OCI-LY7 (cell line): ENCODE data around the gene SLC48A1. TPM values are rescaled to one million over a fixed set of nuclear protein-coding genes. Genes with fewer than 3 reads are reported as not detected.

ENCODE experiments used
- BruUV-seq: library from RNA; stranded (reverse); fragments of 400-500 nt; replicated peaks from 2 replicates; lab custom pipeline; 2021; lab: Mats Ljungman, UMichigan
- CTCF ChIA-PET: fragments of 300-600 bp; sonication (Branson Sonifier 250); formaldehyde crosslinking; loops from one replicate; lab custom pipeline; 2022; ENCODE audit warnings: antibody characterized with exemption; ENCODE audit not compliant: unreplicated experiment; lab: Charles Lee
- POLR2A ChIA-PET: fragments of 300-600 bp; sonication (Branson Sonifier 250); formaldehyde crosslinking; loops from one replicate; lab custom pipeline; 2022; ENCODE audit warnings: antibody characterized with exemption; lab: Charles Lee
- DNase-seq: peaks from one replicate; pipeline ENCODE4 v3.0.0-alpha.2; 2015; ENCODE audit warnings: low spot score
- H2AFZ ChIP-seq: fragments of 200-600 bp; sonication (generic), shearing (Covaris generic); 2 replicates; pipeline ENCODE4 v1.6.1; 2014; ENCODE audit warnings: mild to moderate bottlenecking, antibody characterized with exemption, low read length, moderate library complexity
- H3K27ac ChIP-seq: fragments of 200-600 bp; sonication (generic); 2 replicates; pipeline ENCODE4 v1.5.1; 2014; ENCODE audit warnings: mixed run types, low read depth, mild to moderate bottlenecking, moderate library complexity, low read length, inconsistent platforms; ENCODE audit not compliant: poor library complexity, severe bottlenecking
- H3K36me3 ChIP-seq: fragments of 200-600 bp; sonication (generic); 2 replicates; pipeline ENCODE4 v1.6.1; 2014; ENCODE audit warnings: mild to moderate bottlenecking, antibody characterized with exemption, low read length, moderate library complexity, mixed read lengths; ENCODE audit not compliant: insufficient read depth
- H3K4me1 ChIP-seq: fragments of 200-600 bp; sonication (generic); 2 replicates; pipeline ENCODE4 v1.5.1; 2014; ENCODE audit warnings: mild to moderate bottlenecking, low read length; ENCODE audit not compliant: insufficient read depth, poor library complexity, severe bottlenecking
- H3K4me2 ChIP-seq: fragments of 200-600 bp; sonication (generic); 2 replicates; pipeline ENCODE4 v1.6.1; 2014; ENCODE audit warnings: mild to moderate bottlenecking, low read length
- H3K4me3 ChIP-seq: fragments of 200-600 bp; sonication (generic); 2 replicates; pipeline ENCODE4 v1.5.1; 2014; ENCODE audit warnings: mild to moderate bottlenecking, low read depth, low read length; ENCODE audit not compliant: poor library complexity, severe bottlenecking
- H3K79me2 ChIP-seq: fragments of 200-600 bp; sonication (generic); 2 replicates; pipeline ENCODE4 v1.6.1; 2016; ENCODE audit warnings: low read depth, mild to moderate bottlenecking, low read length, moderate library complexity, mixed read lengths; ENCODE audit not compliant: insufficient read depth
- H3K9me2 ChIP-seq: fragments of 200-600 bp; sonication (generic); 2 replicates; pipeline ENCODE4 v1.6.1; 2016; ENCODE audit warnings: mild to moderate bottlenecking, low read length, mixed read lengths; ENCODE audit not compliant: insufficient read depth
- H3K9me3 ChIP-seq: fragments of 200-600 bp; sonication (generic); 2 replicates; pipeline ENCODE4 v1.6.1; 2014; ENCODE audit warnings: mild to moderate bottlenecking, mixed run types, low read length, mixed read lengths
- H4K20me1 ChIP-seq: fragments of 200-600 bp; sonication (generic); 2 replicates; pipeline ENCODE4 v1.6.1; 2014; ENCODE audit warnings: mild to moderate bottlenecking, antibody characterized with exemption, low read length, moderate library complexity, mixed read lengths; ENCODE audit not compliant: insufficient read depth
- EZH2phosphoT487 ChIP-seq: fragments of 200-600 bp; sonication (generic); IDR thresholded peaks from 2 replicates; pipeline ENCODE4 v1.6.1; 2018; ENCODE audit warnings: low read depth, borderline replicate concordance, mild to moderate bottlenecking, mixed run types, antibody characterized with exemption, low read length, moderate library complexity, mixed read lengths
- intact Hi-C: fragments of 100-400 bp; cut with micrococcal nuclease; formaldehyde crosslinking; loops from one replicate; pipeline ENCODE4 v1.10.0; 2022; ENCODE audit not compliant: unreplicated experiment
- total RNA-seq, 2 experiments: library from RNA; depleted of rRNA in 1 of 2; stranded (reverse); fragments of >200 nt in 1 of 2; shearing (Covaris generic) in 1 of 2; gene quantifications; 2 replicates each; pipeline ENCODE4 v1.2.3, GENCODE V29; 2014 to 2022
- TF ChIP-seq, protein P1 (sequence below): fragments of 200-600 bp; sonication (generic); conservative IDR thresholded peaks from 2 replicates; pipeline ENCODE4 v1.5.1; 2014; ENCODE audit warnings: mild to moderate bottlenecking, antibody characterized with exemption, low read length, moderate library complexity, mixed read lengths

SLC48A1 gene
- total RNA-seq, 2 experiments from 2014 or later = 9.6 to 12.0 TPM

DNA sequence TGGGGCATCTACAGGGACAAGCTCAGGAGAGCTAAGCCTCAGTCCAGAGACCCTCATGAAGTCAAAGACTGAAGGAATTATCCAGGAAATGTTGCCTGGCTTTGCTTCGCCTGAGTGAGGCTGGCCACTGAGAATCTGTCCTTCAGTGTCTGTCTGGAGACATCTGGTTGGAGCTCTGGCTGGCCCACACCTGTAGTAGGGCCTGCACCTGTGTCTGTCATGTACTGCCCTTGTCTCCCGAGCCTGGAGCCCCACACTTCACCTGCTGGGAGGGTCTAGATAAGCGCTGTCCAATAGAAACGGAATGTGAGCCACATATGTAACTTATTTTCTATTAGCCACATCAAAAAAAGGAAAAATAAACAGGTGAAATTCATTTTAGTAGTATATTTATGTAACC lies 56.5 kb downstream of the SLC48A1 start:
- CTCF ChIA-PET = interaction anchor here (0.7 to 1.9 kb wide), 4 partner anchors 8 to 89 kb away, joined by 3 to 7 read pairs (median 4); no protein-coding TSS in a partner anchor
- POLR2A ChIA-PET = interaction anchor here (0.8 to 14.2 kb wide), 4 partner anchors 9 to 278 kb away, joined by 4 to 342 read pairs (median 122); partner anchors contain the start of gene HDAC7
- Histone ChIP-seq H4K20me1 (no peaks in the 10 kb centered on the region), H3K79me2 (no peaks in the 10 kb centered on the region), H3K9me3 (no peaks in the 10 kb centered on the region), H3K9me2 (no peaks in the 10 kb centered on the region), H3K27ac (no peak overlapping the region), H3K4me3 (no peak overlapping the region), H3K36me3 (no peaks in the 10 kb centered on the region), H2AFZ (peak overlapping the region; percentile 39; the same call in 1 of the 2 replicates), H3K4me2 (0 out of 2 replicates have a peak overlapping the region, but pooled peaks have one; percentile 27), H3K4me1 (peaks cover 92% of the 10 kb centered on the region)
- BruUV-seq = no TSS peak
- intact Hi-C loops = no loop called here
- TF ChIP-seq EZH2phosphoT487 = no peak
- TF ChIP-seq, protein P1, sequence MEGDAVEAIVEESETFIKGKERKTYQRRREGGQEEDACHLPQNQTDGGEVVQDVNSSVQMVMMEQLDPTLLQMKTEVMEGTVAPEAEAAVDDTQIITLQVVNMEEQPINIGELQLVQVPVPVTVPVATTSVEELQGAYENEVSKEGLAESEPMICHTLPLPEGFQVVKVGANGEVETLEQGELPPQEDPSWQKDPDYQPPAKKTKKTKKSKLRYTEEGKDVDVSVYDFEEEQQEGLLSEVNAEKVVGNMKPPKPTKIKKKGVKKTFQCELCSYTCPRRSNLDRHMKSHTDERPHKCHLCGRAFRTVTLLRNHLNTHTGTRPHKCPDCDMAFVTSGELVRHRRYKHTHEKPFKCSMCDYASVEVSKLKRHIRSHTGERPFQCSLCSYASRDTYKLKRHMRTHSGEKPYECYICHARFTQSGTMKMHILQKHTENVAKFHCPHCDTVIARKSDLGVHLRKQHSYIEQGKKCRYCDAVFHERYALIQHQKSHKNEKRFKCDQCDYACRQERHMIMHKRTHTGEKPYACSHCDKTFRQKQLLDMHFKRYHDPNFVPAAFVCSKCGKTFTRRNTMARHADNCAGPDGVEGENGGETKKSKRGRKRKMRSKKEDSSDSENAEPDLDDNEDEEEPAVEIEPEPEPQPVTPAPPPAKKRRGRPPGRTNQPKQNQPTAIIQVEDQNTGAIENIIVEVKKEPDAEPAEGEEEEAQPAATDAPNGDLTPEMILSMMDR = no peak
- DNase-seq = no peak

Other genes with a start within 250 kb of the SLC48A1 start
- gene RPAP3, start 67.2 kb upstream of the SLC48A1 start, total RNA-seq (2014; rRNA removed; shearing (Covaris generic)) = 21.6 and 25.1 TPM in 2 replicates
- 52.9 and 53.9 TPM in 2 replicates for gene RPAP3, start 67.2 kb upstream of the SLC48A1 start, total RNA-seq (2022)
- 0.19 TPM in 1 of 2 replicates, not detected in the other for gene ENDOU, start 47.7 kb upstream of the SLC48A1 start, total RNA-seq (2014; rRNA removed; shearing (Covaris generic))
- 0.55 TPM in 1 of 2 replicates, not detected in the other for gene ENDOU, start 47.7 kb upstream of the SLC48A1 start, total RNA-seq (2022)
- gene RAPGEF3, start 14.4 kb upstream of the SLC48A1 start, total RNA-seq (2014; rRNA removed; shearing (Covaris generic)) = 0.69 and 0.80 TPM in 2 replicates
- gene RAPGEF3, start 14.4 kb upstream of the SLC48A1 start, total RNA-seq (2022) = 2.9 and 4.7 TPM in 2 replicates
- 38.4 and 45.9 TPM in 2 replicates for gene HDAC7, start 46.7 kb downstream of the SLC48A1 start, total RNA-seq (2014; rRNA removed; shearing (Covaris generic))
- 130 and 131 TPM in 2 replicates for gene HDAC7, start 46.7 kb downstream of the SLC48A1 start, total RNA-seq (2022)
- 4.8 and 5.4 TPM in 2 replicates for gene VDR, start 131.8 kb downstream of the SLC48A1 start, total RNA-seq (2014; rRNA removed; shearing (Covaris generic))
- gene VDR, start 131.8 kb downstream of the SLC48A1 start, total RNA-seq (2022) = 1.9 and 2.4 TPM in 2 replicates
- gene TMEM106C, start 190.4 kb downstream of the SLC48A1 start, total RNA-seq (2014; rRNA removed; shearing (Covaris generic)) = 158 and 182 TPM in 2 replicates
- 123 and 129 TPM in 2 replicates for gene TMEM106C, start 190.4 kb downstream of the SLC48A1 start, total RNA-seq (2022)
- 0.03 TPM in 1 of 2 replicates, not detected in the other for gene COL2A1, start 231.2 kb downstream of the SLC48A1 start, total RNA-seq (2014; rRNA removed; shearing (Covaris generic))
- gene COL2A1, start 231.2 kb downstream of the SLC48A1 start, total RNA-seq (2022) = 0.08 TPM in 1 of 2 replicates, not detected in the other